ENCODE results near the gene EPHB2. TPM values are rescaled to one million over a fixed set of nuclear protein-coding genes. Genes with fewer than 3 reads are reported as not detected.

Gene EPHB2
- total RNA-seq, 1 donor from 2014 or later = 40.3 TPM

GRCh38 chr1:22816067-22816775 is 105.6 kb downstream of the EPHB2 start:
- Mint-ChIP-seq H3K4me3 (no peak overlapping the region), H3K27ac (no peak overlapping the region), H3K9me3 (no peaks in the 10 kb centered on the region), H3K4me1 (ENCODE audit: unreplicated experiment) (peaks cover 14% of the 10 kb centered on the region), H3K36me3 (no peaks in the 10 kb centered on the region), H3K27me3 (no peaks in the 10 kb centered on the region)
- no peak for DNase-seq (ENCODE audit: extremely low spot score, unreplicated experiment)
- TF ChIP-seq CTCF (conservative IDR thresholded peaks at IDR 0.05) = no peak

- no peak for DNase-seq (ENCODE audit: extremely low spot score, unreplicated experiment)
- Mint-ChIP-seq H3K27ac (no peak overlapping the region), H3K9me3 (no peaks in the 10 kb centered on the region), H3K36me3 (no peaks in the 10 kb centered on the region), H3K27me3 (no peaks in the 10 kb centered on the region), H3K4me1 (ENCODE audit: unreplicated experiment) (peaks cover 14% of the 10 kb centered on the region), H3K4me3 (no peak overlapping the region)
- no peak for TF ChIP-seq CTCF (conservative IDR thresholded peaks at IDR 0.05)
Measured at GRCh38 chr1:22816803-22817202, 106.2 kb downstream of the EPHB2 start.

GRCh38 chr1:22817462-22817861 is 106.8 kb downstream of the EPHB2 start:
- H3K27ac Mint-ChIP-seq = no peak overlapping the region
- no peak for DNase-seq (ENCODE audit: extremely low spot score, unreplicated experiment)
- no peak for TF ChIP-seq CTCF (conservative IDR thresholded peaks at IDR 0.05)

GRCh38 chr1:22818061-22818770 is 107.6 kb downstream of the EPHB2 start:
- Mint-ChIP-seq H3K36me3 (no peaks in the 10 kb centered on the region), H3K4me1 (ENCODE audit: unreplicated experiment) (peaks cover 14% of the 10 kb centered on the region), H3K9me3 (no peaks in the 10 kb centered on the region), H3K27ac (no peak overlapping the region), H3K27me3 (no peaks in the 10 kb centered on the region), H3K4me3 (no peak overlapping the region)
- no peak for DNase-seq (ENCODE audit: extremely low spot score, unreplicated experiment)
- no peak for TF ChIP-seq CTCF (conservative IDR thresholded peaks at IDR 0.05)

More at GRCh38 chr1:22817462-22817861, 106.8 kb downstream of the EPHB2 start:
- Mint-ChIP-seq H3K27me3 (no peaks in the 10 kb centered on the region), H3K4me3 (no peak overlapping the region), H3K9me3 (no peaks in the 10 kb centered on the region), H3K4me1 (ENCODE audit: unreplicated experiment) (peaks cover 14% of the 10 kb centered on the region), H3K36me3 (no peaks in the 10 kb centered on the region)

GRCh38 chr1:22819361-22819760 is 108.7 kb downstream of the EPHB2 start:
- TF ChIP-seq CTCF (conservative IDR thresholded peaks at IDR 0.05) = no peak
- no peaks in the 10 kb centered on the region for H3K27me3 Mint-ChIP-seq
- no peaks in the 10 kb centered on the region for H3K36me3 Mint-ChIP-seq
- H3K27ac Mint-ChIP-seq = peak overlapping the region; percentile 14
- H3K9me3 Mint-ChIP-seq = no peaks in the 10 kb centered on the region
- H3K4me1 Mint-ChIP-seq (ENCODE audit: unreplicated experiment) = peaks cover 20% of the 10 kb centered on the region
- DNase-seq (ENCODE audit: extremely low spot score, unreplicated experiment) = no peak
- H3K4me3 Mint-ChIP-seq = peak overlapping the region; percentile 8

Measured in type B pancreatic cell (in vitro differentiated cells).